ENCODE measurements around the gene TMPRSS6.

TMPRSS6 gene

GRCh38 chr22:37140686-37141323, 31.3 kb upstream of the TMPRSS6 start:
- no peak overlapping the region for H3K4me3 ChIP-seq (ENCODE audit: low read depth, low read length)

- H3K4me3 ChIP-seq (ENCODE audit: low read depth, low read length) = no peak overlapping the region
Observed at GRCh38 chr22:37139762-37140161, 30.2 kb upstream of the TMPRSS6 start.

- no peak overlapping the region for H3K4me3 ChIP-seq (ENCODE audit: low read depth, low read length)
Observed at GRCh38 chr22:37138849-37139561, 29.5 kb upstream of the TMPRSS6 start.

GRCh38 chr22:37137903-37138665, 28.6 kb upstream of the TMPRSS6 start:
- no peak overlapping the region for H3K4me3 ChIP-seq (ENCODE audit: low read depth, low read length)

GRCh38 chr22:37137131-37137530, 27.6 kb upstream of the TMPRSS6 start:
- no peak overlapping the region for H3K4me3 ChIP-seq (ENCODE audit: low read depth, low read length)

GRCh38 chr22:37135023-37135422, 25.5 kb upstream of the TMPRSS6 start:
- no peak overlapping the region for H3K4me3 ChIP-seq (ENCODE audit: low read depth, low read length)

GRCh38 chr22:37133304-37134018, 23.9 kb upstream of the TMPRSS6 start:
- no peak overlapping the region for H3K4me3 ChIP-seq (ENCODE audit: low read depth, low read length)

GRCh38 chr22:37132773-37133172, 23.3 kb upstream of the TMPRSS6 start:
- H3K4me3 ChIP-seq (ENCODE audit: low read depth, low read length) = no peak overlapping the region

- H3K4me3 ChIP-seq (ENCODE audit: low read depth, low read length) = no peak overlapping the region
Observed at GRCh38 chr22:37129866-37130441, 20.4 kb upstream of the TMPRSS6 start.

GRCh38 chr22:37128555-37129281, 19.2 kb upstream of the TMPRSS6 start:
- H3K4me3 ChIP-seq (ENCODE audit: low read depth, low read length) = no peak overlapping the region

GRCh38 chr22:37127350-37127878, 17.9 kb upstream of the TMPRSS6 start:
- no peak overlapping the region for H3K4me3 ChIP-seq (ENCODE audit: low read depth, low read length)

GRCh38 chr22:37126882-37127281, 17.4 kb upstream of the TMPRSS6 start:
- H3K4me3 ChIP-seq (ENCODE audit: low read depth, low read length) = no peak overlapping the region

GRCh38 chr22:37126383-37126782, 16.9 kb upstream of the TMPRSS6 start:
- H3K4me3 ChIP-seq (ENCODE audit: low read depth, low read length) = no peak overlapping the region

GRCh38 chr22:37123649-37124048, 14.1 kb upstream of the TMPRSS6 start:
- H3K4me3 ChIP-seq (ENCODE audit: low read depth, low read length) = no peak overlapping the region

GRCh38 chr22:37122598-37123180, 13.2 kb upstream of the TMPRSS6 start:
- no peak overlapping the region for H3K4me3 ChIP-seq (ENCODE audit: low read depth, low read length)

- no peak overlapping the region for H3K4me3 ChIP-seq (ENCODE audit: low read depth, low read length)
Observed at GRCh38 chr22:37121887-37122591, 12.5 kb upstream of the TMPRSS6 start.

GRCh38 chr22:37120569-37121340, 11.2 kb upstream of the TMPRSS6 start:
- no peak overlapping the region for H3K4me3 ChIP-seq (ENCODE audit: low read depth, low read length)

- no peak overlapping the region for H3K4me3 ChIP-seq (ENCODE audit: low read depth, low read length)
Observed at GRCh38 chr22:37119872-37120271, 10.4 kb upstream of the TMPRSS6 start.

Measured in iPS-11a (cell line).